ENCODE results near the gene IFI6. TPM values are rescaled to one million over a fixed set of nuclear protein-coding genes. Genes with fewer than 3 reads are reported as not detected.

IFI6 gene
- total and polyA plus RNA-seq, 2 of the 8 experiments (the other 6 are each of a cell fraction or from before 2014, with no cell fraction given) = 6.1 to 13.2 TPM

- Histone ChIP-seq H3K79me1 (ENCODE audit: low read depth, low read length) (peaks cover 3% of the 10 kb centered on the region; the same call in 1 of the 2 replicates), H3K27me3 (replicated peaks in 1 of 4; ENCODE audit: control insufficient read depth in 3 of 4, extremely low read depth in 1 of 4, insufficient read depth in 3 of 4, low read length in 3 of 4) (no peaks in the 10 kb centered on the region), H3K9me3 (ENCODE audit: insufficient read depth in 2 of 2, low read depth in 1 of 2, low read length in 1 of 2) (no peaks in the 10 kb centered on the region), H4K8ac (ENCODE audit: extremely low read depth, insufficient read depth, low read length) (no peak overlapping the region), H3K9ac (replicated peaks in 1 of 4; ENCODE audit: extremely low read depth in 1 of 4, low read depth in 3 of 4, low read length in 3 of 4) (no peak overlapping the region), H3K27ac (ENCODE audit: low read depth, low read length) (no peak overlapping the region), H3K18ac (ENCODE audit: extremely low read depth, low read length) (no peak overlapping the region), H3K4ac (replicated peaks; ENCODE audit: insufficient read length, low read depth, low read length) (no peak overlapping the region), H3K23me2 (ENCODE audit: low read depth, low read length) (no peaks in the 10 kb centered on the region), H3K14ac (ENCODE audit: insufficient read length) (no peak overlapping the region), H2AFZ (ENCODE audit: low read length) (no peak overlapping the region), H3K36me3 (ENCODE audit: control insufficient read depth in 2 of 4, insufficient read depth in 4 of 4, low read length in 3 of 4) (no peaks in the 10 kb centered on the region), H4K20me1 (replicated peaks in 1 of 2; ENCODE audit: control insufficient read depth in 1 of 2, insufficient read depth in 2 of 2, low read length in 2 of 2) (peaks cover 0 to 1% of the 10 kb centered on the region in 2 experiments), H2BK20ac (ENCODE audit: low read length) (no peak overlapping the region), H2BK12ac (ENCODE audit: low read depth, low read length) (no peak overlapping the region), H4K5ac (ENCODE audit: insufficient read length, low read depth, low read length) (no peak overlapping the region), H3K56ac (replicated peaks; ENCODE audit: insufficient read length, low read depth, low read length) (no peak overlapping the region), H2BK15ac (ENCODE audit: low read length) (no peak overlapping the region), H2BK5ac (ENCODE audit: low read depth, low read length) (no peak overlapping the region), H3K4me2 (ENCODE audit: insufficient read depth in 1 of 2, low read depth in 2 of 2, low read length in 2 of 2) (no peak overlapping the region), H3K23ac (ENCODE audit: insufficient read length) (no peak overlapping the region), H2BK120ac (replicated peaks; ENCODE audit: low read depth, low read length) (no peak overlapping the region), H3K4me3 (ENCODE audit: extremely low read depth in 1 of 4, insufficient read depth in 2 of 4, low read depth in 3 of 4, low read length in 4 of 4) (no peak overlapping the region), H2AK5ac (ENCODE audit: low read depth, low read length) (no peak overlapping the region), H3K79me2 (ENCODE audit: control insufficient read depth in 1 of 2, insufficient read depth in 2 of 2, low read length in 2 of 2) (no peaks in the 10 kb centered on the region), H4K91ac (replicated peaks; ENCODE audit: insufficient read length, low read length) (no peak overlapping the region), H3K4me1 (replicated peaks in 1 of 4; ENCODE audit: control insufficient read depth in 3 of 4, insufficient read depth in 4 of 4, low read length in 3 of 4) (peaks cover 2 to 17% (median 9%) of the 10 kb centered on the region in 4 experiments)
- DNase-seq (ENCODE audit: low read depth in 1 of 2, low spot score in 2 of 2) = no peak
- 92% methylated on average over 5 of the region's 5 CpGs; no CpG with 5 or more reads in 1 of the 2 experiments for WGBS, 2 experiments (ENCODE audit: extremely low coverage in 1 of 2, insufficient coverage in 1 of 2, insufficient read length in 1 of 2, insufficient replicate concordance in 2 of 2, low coverage in 1 of 2, low lambda C conversion rate in 2 of 2, missing lambda C conversion rate in 1 of 2)
- CTCF ChIA-PET (ENCODE audit: partially characterized antibody) = interaction anchor here (1.1 to 37.8 kb wide), 6 partner anchors 9 to 67 kb away, joined by 3 to 1807 read pairs (median 16); no protein-coding TSS in a partner anchor
- FAIRE-seq = no peak
- POLR2A ChIA-PET (ENCODE audit: partially characterized antibody) = interaction anchor here (0.6 to 1.2 kb wide), 2 partner anchors 11 to 620 kb away, joined by 3 to 4 read pairs; no protein-coding TSS in a partner anchor
- TF ChIP-seq MAFK (IDR thresholded peaks at IDR 0.05; ENCODE audit: low read depth, low read length) = no peak
- no peak for TF ChIP-seq NANOG (IDR thresholded peaks at IDR 0.05; ENCODE audit: insufficient read depth, low read depth, low read length, poor library complexity, severe bottlenecking)
- no peak for TF ChIP-seq SAP30 (IDR thresholded peaks at IDR 0.05; ENCODE audit: insufficient read depth, insufficient replicate concordance, low read length)
- no peak for TF ChIP-seq SIX5 (IDR thresholded peaks at IDR 0.05; ENCODE audit: low read depth, low read length)
Observed at GRCh38 chr1:27627061-27627460, 44.9 kb downstream of the IFI6 start.

All from H1 (cell line).